BE2C (cell line): ENCODE data around the gene PTPRN2.

Experiments used
- DNase-seq: peaks from one replicate; pipeline ENCODE4 v3.0.0-alpha.2; 2020
- H3K27me3 ChIP-seq: fragments of 250-450 bp; sonication (Bioruptor Pico); 2 replicates; pipeline ENCODE4 v1.5.1; 2020; ENCODE audit warnings: mild to moderate bottlenecking
- H3K36me3 ChIP-seq: fragments of 250-450 bp; sonication (Bioruptor Pico); 2 replicates; pipeline ENCODE4 v1.5.1; 2020; ENCODE audit warnings: mild to moderate bottlenecking
- H3K4me1 ChIP-seq: fragments of 250-450 bp; sonication (Bioruptor Pico); 2 replicates; pipeline ENCODE4 v1.5.1; 2020
- H3K4me3 ChIP-seq: 2 replicates; pipeline ENCODE4 v1.5.1; 2011; ENCODE audit warnings: low read depth, low read length
- H3K9me3 ChIP-seq: fragments of 250-450 bp; sonication (Bioruptor Pico); 2 replicates; pipeline ENCODE4 v1.5.1; 2020
- CTCF ChIP-seq: IDR thresholded peaks from 2 replicates; pipeline ENCODE4 v1.5.1; 2012; ENCODE audit warnings: mild to moderate bottlenecking, low read depth, low read length

PTPRN2 gene

DNA sequence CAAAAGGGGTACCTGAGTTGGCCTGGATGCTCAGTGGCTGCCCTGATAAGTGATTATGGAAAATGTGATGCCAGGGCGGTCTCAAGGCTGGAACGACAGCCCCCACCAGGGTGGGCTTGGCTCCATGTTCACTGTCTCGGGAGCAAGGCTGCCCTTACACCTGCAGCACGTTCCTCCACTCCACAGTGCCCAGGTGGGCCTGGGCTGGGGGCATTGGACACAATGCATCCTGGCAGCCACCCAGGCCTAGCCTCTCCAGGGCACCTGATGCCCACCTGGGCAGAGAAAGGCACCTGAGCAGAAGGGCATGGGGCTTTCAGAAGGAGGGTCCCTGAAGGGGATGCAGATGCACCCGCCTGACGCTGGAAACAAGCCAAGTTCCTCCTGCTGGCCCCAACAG is 702.5 kb downstream of the PTPRN2 start:
- Histone ChIP-seq H3K4me3 (no peak overlapping the region), H3K27me3 (no peaks in the 10 kb centered on the region), H3K9me3 (no peaks in the 10 kb centered on the region; the same call in 1 of the 2 replicates), H3K4me1 (no peaks in the 10 kb centered on the region), H3K36me3 (no peaks in the 10 kb centered on the region)
- TF ChIP-seq CTCF = no peak
- DNase-seq = no peak

DNA sequence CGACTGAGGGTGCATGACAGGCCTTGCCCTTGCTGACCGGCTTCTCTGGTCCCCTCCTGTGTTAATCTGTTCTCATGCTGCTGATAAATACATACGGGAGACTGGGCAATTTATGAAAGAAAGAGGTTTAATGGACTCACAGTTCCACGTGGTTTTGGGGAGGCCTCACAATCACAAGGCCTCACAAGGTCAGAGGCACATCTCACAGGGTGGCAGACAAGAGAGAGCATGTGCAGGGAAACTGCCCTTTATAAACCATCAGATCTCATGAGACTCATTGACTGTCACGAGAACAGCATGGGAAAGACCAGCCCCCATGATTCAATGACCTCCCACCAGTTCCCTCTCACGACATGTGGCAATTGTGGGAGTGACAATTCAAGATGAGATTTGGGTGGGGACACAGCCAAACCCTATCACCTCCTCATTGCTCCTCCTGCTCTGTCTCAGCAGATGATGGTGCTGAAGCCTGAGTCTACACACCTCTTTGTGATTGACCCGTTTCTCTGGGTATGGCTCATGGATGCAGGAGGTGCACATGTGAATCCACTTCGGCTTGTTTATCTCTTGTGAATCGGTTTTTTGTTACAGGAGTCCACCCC is 703.1 kb downstream of the PTPRN2 start:
- Histone ChIP-seq H3K4me1 (no peaks in the 10 kb centered on the region), H3K36me3 (no peaks in the 10 kb centered on the region), H3K9me3 (no peaks in the 10 kb centered on the region), H3K4me3 (no peak overlapping the region), H3K27me3 (no peaks in the 10 kb centered on the region)
- no peak for DNase-seq
- TF ChIP-seq CTCF = no peak

DNA sequence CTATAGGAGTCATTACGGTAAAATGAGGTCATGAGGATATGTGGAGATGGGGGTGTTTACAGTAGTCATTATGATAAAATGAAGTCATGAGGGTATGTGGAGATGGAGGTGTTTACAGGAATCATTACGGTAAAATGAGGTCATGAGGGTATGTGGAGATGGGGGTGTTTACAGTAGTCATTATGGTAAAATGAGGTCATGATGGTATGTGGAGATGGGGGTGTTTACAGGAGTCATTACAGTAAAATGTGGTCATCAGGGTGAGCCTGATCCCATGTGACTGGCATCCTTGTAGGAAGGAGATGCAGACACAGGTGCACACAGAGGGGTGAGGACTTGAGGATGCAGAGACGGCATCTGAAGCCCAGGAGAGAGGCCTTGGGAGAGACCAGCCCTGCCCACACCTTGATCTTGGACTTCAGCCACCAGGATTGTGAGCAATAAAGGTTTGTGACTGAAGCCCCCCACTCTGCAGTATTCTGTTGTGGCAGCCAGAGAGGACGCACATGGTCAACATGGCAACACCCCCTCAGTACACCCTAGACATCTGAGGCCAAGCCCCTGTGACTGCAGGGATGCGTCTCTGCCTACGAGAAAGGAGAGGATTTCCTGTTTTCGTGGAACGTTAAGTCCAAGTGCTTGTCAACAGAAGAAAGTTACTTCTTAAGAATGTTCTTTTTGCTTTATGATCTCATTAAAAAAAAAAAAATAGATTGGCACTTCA is 706.4 kb downstream of the PTPRN2 start:
- Histone ChIP-seq H3K4me3 (no peak overlapping the region), H3K36me3 (no peaks in the 10 kb centered on the region), H3K4me1 (no peaks in the 10 kb centered on the region), H3K27me3 (no peaks in the 10 kb centered on the region), H3K9me3 (no peaks in the 10 kb centered on the region)
- no peak for TF ChIP-seq CTCF
- DNase-seq = no peak

DNA sequence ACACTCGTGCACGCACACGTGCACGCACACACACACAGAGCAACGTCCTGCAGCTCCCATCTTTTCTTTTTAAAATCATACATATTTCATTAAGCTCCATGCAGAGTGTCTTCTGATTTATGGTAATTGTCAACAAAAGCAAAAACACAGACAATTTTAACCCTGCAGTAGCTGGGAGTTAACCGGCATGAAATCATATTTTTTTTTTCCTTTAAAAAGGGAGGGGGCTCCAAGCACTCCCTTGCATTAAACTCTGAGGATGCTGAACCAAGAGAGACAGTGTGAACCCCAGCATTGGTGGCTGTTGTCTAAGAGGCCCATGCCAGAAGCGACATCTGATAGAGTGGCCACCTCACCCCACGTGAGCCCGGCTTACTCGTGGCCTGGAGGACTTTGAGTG is 708.2 kb downstream of the PTPRN2 start:
- Histone ChIP-seq H3K9me3 (no peaks in the 10 kb centered on the region), H3K4me1 (no peaks in the 10 kb centered on the region), H3K27me3 (no peaks in the 10 kb centered on the region), H3K36me3 (no peaks in the 10 kb centered on the region), H3K4me3 (no peak overlapping the region)
- DNase-seq = no peak
- TF ChIP-seq CTCF = no peak

GRCh38 chr7:157877298-157878090 is 710.1 kb downstream of the PTPRN2 start:
- Histone ChIP-seq H3K27me3 (no peaks in the 10 kb centered on the region), H3K4me1 (no peaks in the 10 kb centered on the region), H3K36me3 (no peaks in the 10 kb centered on the region), H3K4me3 (no peak overlapping the region), H3K9me3 (no peaks in the 10 kb centered on the region)
- no peak for DNase-seq
- no peak for TF ChIP-seq CTCF
